ENCODE results near the gene KCND3.
"Not testable (repeated sequence)": the region's sequence is repeated elsewhere in the genome, so short reads cannot be mapped to it uniquely, and the experiment has no call there.

KCND3 gene

DNA sequence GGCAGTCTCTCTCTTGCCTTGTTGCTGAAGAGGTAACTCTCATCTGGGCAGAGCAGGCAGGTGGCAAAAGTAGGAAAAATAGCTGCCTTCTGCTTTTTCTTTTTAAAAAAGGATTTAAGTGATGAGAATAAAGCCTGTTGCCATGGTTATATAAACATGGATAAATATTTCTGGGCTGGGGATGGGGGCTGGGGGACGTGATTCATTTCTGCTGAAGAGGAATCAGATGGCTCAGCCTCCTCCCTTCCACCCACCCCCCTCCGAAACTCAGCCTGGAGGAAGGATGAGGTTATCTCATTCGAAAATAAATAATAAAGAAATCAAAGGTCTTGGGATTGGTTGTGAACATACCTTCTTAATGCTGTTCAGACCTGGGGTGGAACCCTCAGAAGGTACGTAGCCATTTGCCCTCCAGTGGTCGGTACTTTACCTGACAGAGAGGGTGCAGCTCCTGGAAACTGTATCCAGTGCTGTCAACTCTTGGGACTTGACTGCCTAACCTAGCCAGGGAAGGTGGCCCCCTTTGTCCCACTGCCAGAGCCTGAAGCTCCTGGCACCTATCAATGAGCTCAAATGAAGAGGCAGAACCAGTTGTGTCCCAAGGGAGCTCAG lies 246.4 kb downstream of the KCND3 start:
- ATAC-seq (no peak), DNase-seq (no peak)

DNA sequence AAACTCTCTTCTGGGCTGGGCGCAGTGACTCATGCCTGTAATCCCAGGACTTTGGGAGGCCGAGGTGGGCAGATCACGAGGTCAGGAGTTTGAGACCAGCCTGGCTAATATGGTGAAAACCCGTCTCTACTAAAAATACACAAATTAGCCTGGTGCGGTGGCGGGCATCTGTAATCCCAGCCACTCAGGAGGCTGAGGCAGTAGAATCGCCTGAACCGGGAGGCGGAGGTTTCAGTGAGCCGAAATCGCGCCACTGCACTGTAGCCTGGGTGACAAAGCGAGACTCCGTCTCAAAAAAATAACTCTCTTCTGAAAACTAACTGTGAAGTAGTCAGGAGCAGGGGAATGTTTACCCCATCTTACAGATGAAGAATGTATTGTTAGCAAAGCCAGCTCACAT lies 247.2 kb downstream of the KCND3 start:
- ATAC-seq, DNase-seq: not testable (repeated sequence)

DNA sequence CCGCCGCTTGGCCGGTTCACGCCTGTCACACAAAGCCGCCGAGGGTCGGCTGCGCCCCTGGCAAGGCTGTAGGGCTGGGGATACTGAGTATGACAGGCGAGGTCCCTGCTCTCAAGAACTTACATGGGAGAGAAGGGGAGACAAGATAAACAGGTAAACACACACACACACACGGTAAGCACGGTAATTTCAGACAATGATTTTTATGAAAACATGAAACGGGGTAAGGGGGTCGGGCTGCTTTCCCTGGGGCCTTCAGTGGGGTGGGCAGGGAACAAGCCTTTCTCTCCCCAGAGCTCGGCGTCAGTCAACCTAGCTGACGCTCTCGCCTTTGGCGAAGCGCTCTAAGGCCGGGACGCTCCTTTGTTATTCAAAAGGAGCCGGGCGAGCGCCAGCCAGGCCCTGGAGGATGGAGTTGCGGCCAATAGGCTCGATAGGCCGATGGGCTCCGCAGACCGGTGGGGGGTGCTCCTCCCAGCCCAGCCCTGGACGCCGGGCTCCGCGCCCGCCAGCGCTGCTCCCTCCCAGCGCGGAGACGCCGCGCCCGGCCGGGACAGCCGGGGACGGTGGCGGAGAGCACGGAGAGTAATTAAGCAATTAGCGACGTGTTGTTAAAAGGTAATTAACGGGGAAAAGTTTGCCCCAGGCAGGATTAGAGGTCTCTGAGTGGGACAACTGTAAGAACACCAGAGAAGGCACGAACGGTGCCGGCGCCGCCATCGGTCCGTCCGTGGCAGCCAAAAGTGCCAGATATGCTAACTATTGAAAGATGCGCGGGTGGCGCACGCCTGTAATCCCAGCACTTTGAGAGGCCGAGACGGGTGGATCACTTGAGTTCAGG lies 249.3 kb downstream of the KCND3 start:
- ATAC-seq (peak; percentile 6), DNase-seq (peak; percentile 25)

DNA sequence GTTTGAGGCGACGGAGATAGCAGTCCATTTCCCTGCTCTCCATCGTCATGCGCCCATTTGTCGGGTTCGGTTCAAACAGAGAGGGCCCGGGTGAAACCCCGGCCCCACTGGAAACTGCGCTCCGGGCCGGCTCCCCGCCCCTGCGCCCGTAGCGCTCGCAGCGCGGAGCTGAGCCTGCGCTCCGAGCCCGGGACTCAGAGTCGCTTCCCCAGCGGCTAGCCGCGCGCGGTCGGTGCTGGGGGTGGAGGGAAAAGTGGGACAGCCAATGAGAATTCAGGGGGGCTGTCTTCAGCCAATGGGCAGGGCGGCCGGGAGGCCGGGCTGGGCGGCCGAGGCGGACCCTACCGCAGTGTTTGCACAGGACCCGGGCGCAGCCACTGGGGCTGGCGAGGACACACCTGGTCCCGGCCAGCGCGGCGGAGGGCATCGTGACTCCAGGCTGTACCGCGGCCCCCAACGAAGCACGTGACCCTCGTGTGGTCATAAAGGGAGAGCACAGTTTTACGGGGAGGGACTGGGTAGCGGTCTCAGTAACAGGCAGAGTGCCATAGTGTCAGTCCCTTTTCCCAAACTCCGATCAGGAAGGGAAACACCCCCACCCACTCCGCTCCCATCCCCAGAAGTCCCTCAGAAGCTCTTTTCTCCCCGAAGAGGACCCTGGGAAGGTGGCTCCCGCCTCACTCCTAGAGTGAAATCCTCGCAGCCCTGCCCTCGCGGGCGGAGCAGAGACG lies 250.1 kb downstream of the KCND3 start, which contains the start of gene INKA2:
TSS of gene INKA2 (minus strand) at position 202 of the 731 bp plus-strand sequence. CDS start at position 49, 153 bp downstream.
- DNase-seq (peak; percentile 86), ATAC-seq (peak; percentile 87)

DNA sequence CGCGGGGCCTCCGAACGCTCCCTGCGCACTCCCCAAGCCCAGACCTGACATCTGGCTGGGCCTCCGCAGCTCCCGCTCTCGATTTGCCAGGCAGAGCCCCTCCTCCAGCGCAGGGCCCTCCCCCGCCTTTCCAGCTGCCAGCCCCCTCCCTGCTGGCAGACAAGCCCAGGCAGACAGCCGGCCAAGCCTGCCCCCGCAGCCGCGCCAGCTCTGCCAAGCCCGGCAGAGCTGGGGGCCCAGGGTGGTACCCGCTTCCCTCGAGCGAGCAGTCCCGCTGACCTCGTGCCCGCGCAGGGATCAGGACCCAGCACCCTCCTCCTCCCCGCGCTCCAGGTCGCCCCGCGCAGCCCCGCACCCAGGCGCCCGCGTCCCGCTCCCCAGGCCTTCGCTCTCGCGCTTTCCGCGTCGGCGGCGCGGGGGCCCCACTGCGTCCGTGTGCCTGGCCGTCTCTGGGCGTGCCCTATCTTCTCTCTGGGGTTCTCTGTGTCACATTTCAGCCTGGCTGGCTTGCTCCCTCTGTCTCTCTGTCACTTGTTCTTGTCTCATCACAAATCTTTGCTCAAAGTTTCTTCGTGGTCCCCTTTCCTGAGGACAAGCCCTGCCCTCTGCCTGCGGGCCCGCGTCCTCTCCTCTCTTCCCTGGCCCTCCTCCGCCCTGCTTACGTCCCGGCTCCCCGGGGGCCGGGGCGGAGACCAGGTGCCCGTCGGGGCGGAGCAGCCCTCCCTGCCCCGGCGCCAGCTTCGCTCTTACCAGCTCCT lies 250.9 kb downstream of the KCND3 start:
- DNase-seq (peak; percentile 54), ATAC-seq (peak; percentile 49)

DNA sequence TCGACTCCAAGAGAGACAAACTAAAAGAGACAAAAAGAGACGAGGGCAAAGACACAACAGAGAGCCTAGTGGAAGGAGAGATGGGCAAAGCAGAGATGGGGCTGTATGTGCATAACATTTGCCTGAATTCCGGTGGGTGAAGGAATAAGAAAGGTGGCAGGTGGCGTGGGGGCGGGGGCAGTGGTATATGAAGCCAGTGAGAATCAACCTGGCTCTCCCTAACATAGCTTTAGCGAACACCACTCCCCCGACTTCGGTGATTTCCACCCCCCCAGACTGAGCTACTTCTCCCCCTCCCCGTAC lies 251.4 kb downstream of the KCND3 start:
- DNase-seq: no peak
- ATAC-seq: no peak

DNA sequence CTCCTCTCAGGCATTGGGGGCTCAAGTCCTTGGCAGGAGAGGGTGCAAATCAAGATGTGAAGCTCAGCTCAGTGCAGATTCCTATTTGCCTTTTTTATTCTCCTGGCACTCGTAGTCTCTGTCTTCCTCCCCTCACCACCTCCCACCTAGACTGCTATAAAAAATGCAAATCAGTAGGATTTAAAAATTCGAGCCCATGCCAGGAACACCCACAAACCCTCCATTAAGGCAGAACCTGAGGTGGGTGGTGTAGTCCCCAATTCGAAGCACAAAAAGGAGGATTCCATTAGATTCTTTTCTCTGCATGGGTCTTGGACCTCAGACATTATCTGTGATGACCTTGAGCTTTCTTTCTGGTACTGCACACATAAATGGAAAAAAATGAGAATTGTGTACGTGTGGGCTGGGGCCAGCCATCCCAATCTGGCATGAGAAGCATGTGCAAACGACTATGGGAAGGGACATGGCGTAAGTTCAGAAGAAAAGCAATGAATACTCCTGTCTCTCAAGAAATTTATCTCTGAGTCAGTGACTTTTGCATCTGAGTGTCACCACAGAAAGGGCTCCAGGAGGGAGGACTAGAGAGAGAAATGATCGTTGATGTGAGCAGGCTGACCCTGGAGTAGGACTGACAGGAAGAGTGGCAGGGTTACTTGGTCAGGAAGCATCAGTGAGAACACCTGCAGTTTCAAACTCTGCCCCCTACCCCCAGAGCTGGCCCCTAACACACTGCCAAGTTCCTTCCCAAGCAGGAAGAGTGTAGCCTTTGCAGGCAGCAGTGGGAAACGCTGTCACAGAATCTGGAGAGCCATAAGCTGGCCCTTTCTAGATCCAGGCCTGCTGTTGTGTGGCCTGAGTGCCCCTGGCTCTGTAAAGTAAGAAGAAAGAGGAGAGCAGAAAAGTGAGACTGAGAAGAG lies 252.0 kb downstream of the KCND3 start:
- DNase-seq: no peak
- no peak for ATAC-seq

DNA sequence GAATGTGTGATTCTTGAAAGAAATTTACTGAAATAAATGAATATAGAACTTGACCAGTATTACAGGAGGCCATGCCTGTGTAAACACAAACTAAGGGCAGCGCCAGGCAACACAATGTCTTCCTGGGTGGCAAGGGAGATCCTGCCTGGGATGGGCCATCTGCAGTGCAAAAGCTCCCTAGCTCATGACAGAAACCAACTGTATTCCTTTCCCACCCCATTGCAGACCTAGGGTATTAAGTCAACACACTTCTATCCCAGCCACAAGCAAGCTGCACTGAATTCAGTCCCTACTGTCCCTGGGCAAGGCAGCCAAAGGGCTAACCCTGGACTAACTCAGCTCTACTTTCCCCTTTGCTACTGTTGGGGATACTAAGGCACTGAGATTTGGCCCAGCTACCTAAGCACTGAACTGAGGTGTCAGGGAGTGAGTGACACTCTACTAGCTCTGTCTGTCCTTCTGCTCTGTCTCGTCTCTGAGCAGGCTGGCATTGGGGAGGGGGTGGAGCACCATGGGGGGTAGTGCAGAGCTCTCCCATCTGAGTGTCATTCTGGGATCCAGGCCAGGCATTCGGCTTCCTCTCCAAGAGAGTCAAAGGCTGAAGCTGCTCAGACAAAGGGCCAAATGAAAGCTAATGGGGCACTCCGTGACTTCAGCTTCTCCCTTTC lies 252.8 kb downstream of the KCND3 start:
- DNase-seq (no peak), ATAC-seq (no peak)

DNA sequence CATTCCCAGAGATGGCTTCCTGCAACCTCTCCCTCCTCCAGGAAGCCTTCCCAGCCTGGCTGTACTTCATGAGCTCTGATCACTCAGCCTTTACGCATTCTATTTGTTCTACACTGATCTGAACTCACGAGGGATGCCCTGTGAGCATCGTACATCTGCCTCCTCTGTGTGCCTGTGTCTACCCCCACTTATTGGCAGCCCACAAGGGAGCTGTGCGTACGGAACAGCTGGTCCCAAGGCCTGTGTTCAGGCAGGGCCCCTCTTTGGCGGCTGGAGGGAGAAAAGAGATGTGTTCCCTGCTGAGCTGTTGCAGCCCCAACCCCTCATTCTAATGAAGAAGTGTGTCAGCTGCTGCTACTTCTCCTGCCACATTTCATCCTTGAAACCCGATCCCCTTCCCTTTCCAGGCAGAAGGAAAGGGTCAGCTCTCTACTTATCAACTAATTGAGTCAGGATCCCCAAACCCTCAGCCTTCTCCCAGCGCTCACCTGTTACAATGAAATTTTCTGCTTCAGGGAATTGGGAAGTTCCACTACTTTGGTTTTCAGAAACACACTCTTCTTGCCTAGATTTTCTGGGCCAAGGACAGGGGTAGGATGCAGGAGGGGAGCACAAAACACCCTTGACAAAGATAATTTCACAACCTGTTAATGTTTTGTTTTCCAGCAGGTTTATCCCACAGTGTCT lies 253.5 kb downstream of the KCND3 start:
- ATAC-seq: no peak
- DNase-seq: no peak

DNA sequence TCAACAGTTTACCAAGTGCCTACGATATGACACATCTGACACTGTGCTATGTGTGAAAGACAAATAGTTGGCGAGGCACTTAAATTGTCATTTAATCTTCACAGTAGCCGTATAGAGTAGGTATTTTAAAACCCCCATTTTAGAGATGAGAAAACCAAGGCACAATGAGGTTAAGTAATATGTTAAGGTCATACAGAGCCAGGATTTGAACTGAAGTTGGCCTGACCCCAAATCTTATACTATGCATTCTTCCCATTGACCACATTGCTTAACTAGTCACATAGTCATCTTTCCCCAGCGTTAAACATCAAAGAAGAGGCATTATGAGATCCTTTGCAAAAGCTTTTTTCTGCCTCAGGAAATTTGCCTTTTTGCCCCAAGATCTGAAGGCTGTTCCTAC lies 254.1 kb downstream of the KCND3 start:
- DNase-seq (no peak), ATAC-seq (no peak)

DNA sequence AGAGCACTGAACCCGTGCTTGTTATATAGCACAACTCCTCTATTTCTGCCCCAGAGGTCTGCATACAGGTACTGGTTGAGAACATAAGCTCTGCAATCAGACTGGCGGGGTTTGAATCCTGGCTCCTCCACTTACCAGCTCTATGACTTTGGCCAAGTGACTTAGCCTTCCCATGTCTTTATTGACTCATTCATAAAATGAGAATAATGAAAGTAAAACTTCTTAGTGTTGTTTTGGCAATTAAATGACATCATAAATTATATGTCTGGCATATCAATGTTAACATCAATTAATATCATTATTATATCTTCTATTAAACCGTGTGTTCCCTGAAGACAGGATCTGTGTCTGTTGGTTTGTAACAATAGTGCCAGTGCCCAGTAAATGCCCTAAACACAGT lies 254.6 kb downstream of the KCND3 start:
- DNase-seq (no peak), ATAC-seq (no peak)

DNA sequence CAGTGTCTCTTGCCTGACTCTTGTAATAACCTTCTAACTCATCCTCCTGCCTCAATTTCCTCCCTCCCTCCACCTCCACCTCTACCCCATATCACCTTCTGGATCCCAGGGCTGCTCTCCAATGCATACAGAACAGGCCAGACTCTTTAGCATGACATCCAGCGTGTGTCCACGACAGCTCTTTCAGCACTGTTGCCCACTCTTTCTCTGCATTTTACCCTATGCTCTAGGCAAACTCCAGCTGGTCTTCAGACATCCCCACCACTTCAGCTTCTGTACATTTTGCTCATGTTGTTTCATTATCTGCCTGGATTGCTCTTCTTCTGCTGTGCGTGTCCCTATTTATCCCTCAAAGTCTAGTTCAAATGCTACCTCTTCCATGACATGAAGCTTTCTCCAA lies 255.0 kb downstream of the KCND3 start:
- DNase-seq (no peak), ATAC-seq (no peak)

DNA sequence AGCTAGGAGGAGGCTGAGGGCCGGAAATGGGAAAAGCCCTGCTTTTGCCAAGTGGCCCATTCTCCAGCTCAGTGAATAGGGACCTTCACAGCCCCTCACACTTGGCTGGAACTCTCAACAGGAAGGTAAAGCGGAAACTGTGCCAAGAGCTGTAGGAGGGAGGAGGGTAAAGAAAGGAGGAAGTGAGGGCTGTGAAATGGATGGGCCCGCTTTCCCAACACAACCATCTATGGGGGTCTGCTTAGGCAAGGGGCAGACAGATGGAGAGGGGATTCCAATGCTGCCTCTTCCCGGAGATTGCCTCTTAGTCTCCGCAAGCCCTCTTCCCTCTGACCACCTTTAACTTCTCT lies 255.5 kb downstream of the KCND3 start:
- ATAC-seq (no peak), DNase-seq (no peak)

DNA sequence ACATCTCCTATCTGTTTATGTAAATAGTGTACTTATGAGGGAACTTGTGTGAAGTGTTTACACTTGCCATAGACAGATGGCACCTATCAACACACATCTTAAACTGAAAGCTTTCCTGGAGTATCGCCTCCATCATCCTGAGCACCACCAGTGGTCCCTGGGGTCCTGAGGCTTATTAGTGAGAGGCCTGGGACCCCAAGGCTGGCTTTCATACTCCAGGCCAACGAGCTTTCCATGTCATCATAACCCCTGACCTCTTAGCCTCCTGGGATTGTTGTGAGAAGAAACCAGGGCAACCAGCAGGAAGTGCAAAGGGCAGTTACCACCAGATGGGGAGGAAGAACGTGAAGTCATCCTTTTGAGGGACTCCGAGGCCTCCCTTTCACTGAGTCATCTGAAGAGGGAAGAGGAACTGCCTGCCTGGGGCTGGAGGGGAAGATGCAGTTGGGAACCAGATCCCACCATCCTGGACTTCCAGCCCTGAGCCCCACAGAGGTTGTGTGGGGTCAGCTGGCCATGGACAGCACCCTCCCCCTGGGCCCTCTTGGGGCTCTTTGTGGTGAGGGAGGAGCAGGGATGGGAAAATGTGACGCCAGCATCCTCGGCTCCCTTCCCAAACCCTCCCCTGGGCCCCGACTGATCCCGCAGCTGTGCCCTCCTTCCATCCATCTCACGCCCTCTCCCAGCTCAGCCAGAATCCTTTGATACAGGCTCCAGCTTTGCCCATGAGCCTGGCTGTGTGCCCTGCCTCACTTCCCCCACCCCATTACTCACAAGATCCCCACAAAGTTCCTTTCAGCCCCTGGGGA lies 256.1 kb downstream of the KCND3 start:
- ATAC-seq (no peak), DNase-seq (no peak)

DNA sequence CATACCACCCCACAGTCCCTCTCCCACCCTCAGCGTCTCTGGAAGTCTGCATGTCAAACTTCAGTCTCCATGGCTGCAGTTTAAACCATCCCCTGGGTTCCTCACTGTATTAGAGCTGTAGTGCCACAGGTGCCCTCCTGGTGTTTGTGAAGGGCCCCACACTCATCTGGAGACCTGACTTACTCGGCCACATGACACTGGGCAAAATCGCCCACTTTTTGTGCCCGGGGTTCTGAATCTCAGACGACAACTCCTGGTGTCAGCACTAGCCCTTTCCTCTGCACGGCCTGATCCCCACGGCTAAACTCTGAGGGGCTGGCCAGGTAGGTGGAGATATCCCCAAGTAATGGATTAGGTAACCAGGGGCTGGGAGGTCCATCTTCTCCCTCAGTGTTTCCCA lies 256.8 kb downstream of the KCND3 start:
- DNase-seq (no peak), ATAC-seq (no peak)

DNA sequence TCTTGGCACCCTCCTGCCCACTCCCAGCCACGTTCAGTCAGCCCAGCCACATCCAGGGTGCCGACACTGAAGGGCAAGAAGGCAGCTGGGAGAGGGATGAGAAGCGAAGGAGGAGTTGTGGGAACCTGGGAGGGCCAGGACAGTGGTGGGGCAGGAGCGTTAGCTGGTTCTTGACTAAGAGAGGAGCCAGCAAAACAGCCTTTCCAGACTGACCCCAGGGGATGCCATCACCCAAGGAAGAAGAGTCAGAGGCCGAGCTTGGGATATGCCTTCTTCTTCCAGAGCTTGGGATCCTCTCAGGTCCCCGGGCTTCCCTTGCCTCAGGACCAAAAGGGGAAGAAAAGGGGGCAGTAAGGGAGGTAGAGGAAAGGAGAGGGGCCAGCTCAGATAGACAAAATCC lies 257.5 kb downstream of the KCND3 start:
- ATAC-seq: no peak
- DNase-seq: no peak

DNA sequence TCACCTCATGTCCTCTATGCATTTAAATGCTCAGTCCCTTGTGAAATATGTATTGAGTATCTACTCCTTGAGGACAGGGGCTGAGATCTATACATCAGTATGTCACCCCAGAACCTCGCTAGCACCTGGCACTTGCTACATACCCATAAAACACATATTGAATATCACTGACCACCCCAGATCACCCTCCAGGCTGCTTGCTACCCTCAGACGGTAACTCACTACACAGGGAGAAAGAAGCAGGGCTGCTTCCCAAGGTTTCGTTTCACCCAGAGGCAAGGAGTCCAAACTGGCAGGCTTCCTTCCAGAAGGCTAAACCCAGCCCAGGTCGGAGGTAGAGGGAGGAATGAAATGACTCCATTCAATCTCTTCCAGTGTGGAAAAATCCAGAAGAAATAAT lies 258.8 kb downstream of the KCND3 start:
- DNase-seq (no peak), ATAC-seq (no peak)

DNA sequence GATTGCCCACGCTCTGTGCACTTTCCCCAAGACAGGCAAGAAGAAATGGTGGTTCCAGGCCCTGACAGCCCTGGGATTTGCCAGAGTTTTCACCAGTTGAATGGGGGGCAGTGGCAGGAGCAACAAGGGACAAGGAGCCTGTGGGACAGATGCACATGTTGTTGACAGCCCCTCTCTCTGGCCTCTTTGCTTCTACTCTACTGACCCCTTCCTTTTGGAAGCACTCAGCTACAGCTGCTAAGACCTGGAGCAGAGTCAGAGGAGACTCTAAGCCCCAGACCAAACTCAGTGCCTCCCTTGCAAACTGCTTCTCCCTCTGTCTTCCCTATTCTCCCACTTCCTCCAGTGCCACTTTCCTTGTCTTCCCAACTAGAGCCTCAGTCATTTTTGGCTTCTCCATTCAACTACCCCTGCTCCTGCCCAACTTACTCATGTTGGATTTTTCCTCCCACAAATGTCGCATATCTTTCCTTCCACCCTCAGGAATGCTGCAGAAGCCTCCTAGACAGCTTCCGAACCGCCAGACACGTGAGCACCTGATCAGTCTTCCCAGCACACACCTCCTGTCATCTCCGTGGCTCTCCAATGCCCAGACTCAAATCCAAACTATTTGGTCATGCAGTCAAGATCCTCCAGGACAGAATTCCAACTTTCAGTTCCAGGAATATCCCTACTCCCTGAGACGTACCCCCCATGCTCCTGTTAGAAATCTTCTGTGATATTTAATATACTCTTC lies 259.4 kb downstream of the KCND3 start:
- ATAC-seq (no peak), DNase-seq (no peak)

Data from stimulated activated naive CD8-positive, alpha-beta T cell treated with anti-CD3 and anti-CD28 coated beads, Interleukin-15, Interleukin-2, amounts not matched to agents 100 U/mL and 50 U/mL, for 24 hours (primary cell).